Lung microvascular endothelial cell (primary cell): Measurements from ENCODE around the gene NUB1. TPM values are rescaled to one million over a fixed set of nuclear protein-coding genes. Genes with fewer than 3 reads are reported as not detected.

Experiments used
- DNase-seq, 2 donors: peaks; one replicate each; pipeline versions ENCODE4 v3.0.0 to v3.0.0-alpha.2; 2010; ENCODE audit warnings: low read depth in 2 of 2
- total RNA-seq: library from RNA; depleted of rRNA; stranded (reverse); fragments of >200 nt; gene quantifications from 2 replicates; pipeline ENCODE4 v1.2.1, GENCODE V29; 2014

NUB1 gene
- total RNA-seq, 1 donor from 2014 or later = 31.2 TPM

DNA sequence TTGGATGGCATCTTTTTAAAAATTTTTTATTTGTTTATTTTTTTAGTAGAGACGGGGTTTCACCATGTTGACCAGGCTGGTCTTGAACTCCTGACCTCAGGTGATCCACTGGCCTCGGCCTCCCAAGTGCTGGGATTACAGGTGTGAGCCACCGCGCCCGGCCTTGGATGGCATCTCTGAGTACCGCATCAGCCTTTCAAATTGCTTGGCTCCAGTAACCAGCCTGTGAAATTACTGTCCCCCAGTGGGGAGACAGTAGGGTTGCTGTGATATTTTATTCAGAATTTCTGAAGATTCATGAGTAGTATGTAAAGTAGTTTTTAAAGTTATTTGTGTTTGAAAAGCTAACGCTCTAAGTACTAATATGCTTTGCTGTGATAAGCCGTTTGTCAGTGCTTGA is 1.2 kb downstream of the NUB1 start:
- DNase-seq = no peak

DNA sequence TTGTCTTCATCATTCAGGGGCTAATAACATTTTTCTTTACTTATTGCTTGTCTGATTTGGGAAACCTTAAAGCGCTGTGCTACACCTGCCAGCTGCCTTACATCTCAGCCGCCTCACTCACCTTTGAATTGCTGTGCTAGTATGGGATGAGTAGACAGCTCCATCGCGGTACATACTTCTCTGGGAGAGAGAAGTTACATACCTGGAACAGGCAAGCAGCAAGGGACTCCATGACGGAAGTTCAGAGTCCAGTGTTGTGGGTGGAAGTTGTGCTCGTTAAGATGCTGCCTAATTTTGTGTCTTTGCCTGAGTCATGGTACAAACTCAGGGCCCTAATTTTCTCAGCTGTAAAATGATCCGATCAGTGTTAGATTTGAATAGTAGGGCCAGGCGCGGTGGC is 1.9 kb downstream of the NUB1 start:
- DNase-seq = no peak

DNA sequence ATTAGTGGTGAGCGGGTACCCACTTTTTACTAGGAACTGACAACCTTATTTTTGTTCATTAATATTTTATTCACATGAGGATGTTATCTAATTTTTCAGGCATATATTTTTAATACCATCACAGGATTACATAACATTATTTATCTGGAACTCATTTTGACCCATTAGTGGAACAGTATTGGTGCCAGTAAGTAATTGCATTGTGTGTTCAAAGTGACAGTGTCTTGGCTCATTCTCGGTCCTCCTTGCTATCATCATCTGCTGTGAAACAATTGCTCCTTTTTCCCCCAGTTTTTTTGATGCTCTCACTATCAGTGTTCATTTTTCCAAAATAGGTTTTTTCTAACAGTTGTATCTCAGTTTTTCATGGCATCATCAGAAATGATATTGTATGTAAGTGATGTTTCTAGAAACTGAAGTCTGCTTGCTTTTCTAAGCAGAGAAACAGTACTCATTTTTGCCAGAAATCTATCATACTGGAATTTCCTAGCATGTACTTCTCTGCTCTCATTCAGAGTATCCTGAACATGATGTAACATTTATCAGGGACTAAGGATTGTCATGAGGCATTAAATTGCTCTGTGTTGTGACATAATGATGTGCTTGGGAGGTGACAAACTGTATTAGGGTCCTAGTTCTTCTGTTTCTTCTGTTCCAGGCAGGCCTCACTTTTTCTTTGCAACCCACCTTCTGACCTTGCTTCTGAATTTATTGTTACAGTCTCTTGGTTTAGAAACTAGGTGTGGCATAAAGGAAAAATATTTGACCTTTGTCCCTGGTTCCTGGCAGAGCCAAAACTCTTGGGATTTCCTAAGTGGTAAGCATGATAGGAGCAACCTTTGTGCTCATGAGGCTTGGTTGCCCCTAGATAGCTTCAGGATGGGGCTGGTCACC is 4.2 kb downstream of the NUB1 start:
- no peak for DNase-seq

- peak in 1 of 2 donors; percentile 50 for DNase-seq
These were observed 4.8 kb downstream of the NUB1 start for GRCh38 chr7:151346470-151346769.

GRCh38 chr7:151347200-151347599 is 5.6 kb downstream of the NUB1 start:
- DNase-seq = no peak

DNA sequence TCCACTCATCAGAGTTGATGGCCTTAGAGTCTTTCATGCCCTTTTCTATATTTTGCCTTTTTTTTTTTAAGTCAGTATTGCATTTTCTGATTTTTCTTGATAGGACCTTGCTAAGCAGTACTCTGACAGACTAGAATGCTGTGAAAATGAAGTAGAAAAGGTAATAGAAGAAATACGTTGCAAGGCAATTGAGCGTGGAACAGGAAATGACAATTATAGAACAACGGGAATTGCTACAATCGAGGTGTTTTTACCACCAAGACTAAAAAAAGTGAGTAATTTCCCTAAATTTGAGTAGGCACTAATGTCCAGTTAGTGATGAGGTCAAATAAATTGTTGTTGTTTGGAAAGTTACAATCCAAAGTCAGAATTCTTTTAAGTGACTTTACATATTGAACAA is 7.4 kb downstream of the NUB1 start:
- no peak for DNase-seq

GRCh38 chr7:151349507-151349853 is 7.9 kb downstream of the NUB1 start:
- DNase-seq = no peak

GRCh38 chr7:151351027-151351426 is 9.4 kb downstream of the NUB1 start:
- no peak for DNase-seq

- DNase-seq = no peak
These were observed 10.4 kb downstream of the NUB1 start for GRCh38 chr7:151351967-151352366.

- DNase-seq = no peak
These were observed 10.9 kb downstream of the NUB1 start for GRCh38 chr7:151352512-151352911.

- no peak for DNase-seq
These were observed 19.8 kb downstream of the NUB1 start for GRCh38 chr7:151361193-151361959.

GRCh38 chr7:151363182-151363581 is 21.6 kb downstream of the NUB1 start:
- DNase-seq = no peak

DNA sequence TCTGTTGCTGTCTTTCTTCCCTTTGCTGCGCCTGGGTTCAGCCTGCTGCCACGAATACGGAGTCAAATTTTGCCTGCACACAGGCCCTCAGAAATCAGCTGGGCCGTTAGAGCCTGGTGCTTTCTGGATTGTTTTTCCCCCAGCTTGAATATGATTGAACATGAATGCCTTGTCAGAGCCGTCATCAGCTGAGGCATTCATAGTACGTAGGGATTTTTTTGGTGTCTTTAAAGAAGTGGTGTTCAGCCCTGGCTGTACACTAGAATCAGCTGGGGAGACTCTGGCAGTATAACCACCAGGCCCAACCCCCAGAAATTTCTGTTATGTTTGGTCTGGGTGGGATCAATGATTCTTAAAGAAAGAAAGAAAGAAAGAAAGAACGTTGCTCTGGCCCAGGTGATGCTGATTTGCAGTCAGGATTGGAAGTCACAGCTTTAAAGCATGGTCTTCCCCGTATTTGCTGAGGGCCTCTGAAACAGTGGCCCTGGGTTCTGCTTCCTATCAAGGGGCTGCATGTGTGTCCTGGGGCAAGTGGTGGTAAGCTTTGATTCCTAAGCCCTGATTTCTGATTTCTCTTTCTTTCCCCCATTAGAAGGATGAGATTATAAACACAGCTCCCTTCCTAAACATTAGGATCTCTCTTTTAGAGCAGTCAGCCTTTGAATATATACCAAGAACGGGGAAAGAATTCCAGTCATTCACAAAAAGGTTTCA is 24.7 kb downstream of the NUB1 start:
- no peak for DNase-seq

DNA sequence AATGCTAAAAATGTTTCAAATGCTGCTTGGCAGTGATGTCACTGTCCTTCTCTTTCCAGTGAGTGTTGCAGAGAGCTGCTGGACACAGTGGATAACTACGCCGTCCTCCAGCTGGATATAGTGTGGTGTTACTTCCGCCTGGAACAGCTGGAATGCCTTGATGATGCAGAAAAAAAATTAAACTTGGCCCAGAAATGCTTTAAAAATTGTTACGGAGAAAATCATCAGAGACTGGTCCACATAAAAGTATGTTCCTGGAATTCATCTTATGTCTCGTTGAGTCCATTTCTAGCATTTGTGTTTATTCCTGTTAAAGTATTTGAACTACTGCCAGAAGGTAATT is 25.2 kb downstream of the NUB1 start:
- DNase-seq = no peak

- DNase-seq = no peak
These were observed 25.7 kb downstream of the NUB1 start for GRCh38 chr7:151367284-151367683.

GRCh38 chr7:151368136-151368571 is 26.5 kb downstream of the NUB1 start:
- DNase-seq = peak; percentile 75 to 83

DNA sequence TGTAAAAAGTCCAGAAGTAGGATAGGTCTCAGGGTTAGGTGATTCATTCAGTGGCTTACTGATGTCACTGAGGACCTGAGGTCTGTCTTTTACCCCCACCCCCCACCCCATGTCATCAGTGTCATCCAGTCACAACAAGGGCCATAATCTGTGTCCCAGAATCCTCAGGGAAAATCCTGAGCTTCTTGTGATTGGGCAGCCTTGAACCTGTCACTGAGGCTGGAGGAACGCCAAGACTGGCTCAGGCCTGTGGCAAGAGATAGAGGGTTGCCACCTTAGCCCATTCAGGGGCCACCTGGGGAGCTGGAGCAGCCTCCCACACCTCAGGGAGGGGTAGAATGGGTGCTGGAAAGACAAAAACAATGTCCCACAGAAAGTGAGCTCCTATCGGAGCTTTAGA is 29.7 kb downstream of the NUB1 start:
- no peak for DNase-seq

DNA sequence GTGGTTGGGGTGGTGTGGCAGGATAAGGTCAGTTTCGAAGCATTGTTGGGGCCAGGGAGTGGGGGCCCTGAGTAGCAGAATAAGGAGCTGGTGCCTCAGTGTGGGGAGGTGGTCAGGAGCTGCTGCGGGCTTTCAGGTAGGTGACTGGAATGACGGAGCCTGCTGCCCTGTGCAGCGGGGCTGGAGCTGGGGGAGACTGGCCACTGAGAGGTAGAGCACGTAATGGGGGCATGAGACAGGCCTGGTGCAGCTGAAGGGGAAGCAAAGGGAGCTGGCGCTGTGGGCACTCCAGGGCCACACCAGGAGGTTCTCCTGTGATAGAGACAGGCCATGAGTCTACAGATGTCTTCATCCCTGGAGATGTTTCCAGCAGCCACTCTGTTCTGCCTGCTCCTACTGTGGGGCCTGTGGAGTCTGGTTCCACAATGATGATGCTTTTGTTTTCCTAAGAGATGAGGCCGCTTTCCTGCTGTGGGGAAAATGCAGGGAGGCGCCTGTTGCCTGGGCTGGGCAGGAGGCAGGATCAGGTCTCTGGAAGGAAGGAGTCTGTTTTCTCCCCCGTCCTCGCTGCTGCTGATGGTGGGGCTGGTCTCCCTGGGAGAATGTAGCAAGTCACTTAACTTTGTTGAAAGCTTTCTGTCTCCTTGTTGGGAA is 31.1 kb downstream of the NUB1 start:
- DNase-seq = no peak

DNA sequence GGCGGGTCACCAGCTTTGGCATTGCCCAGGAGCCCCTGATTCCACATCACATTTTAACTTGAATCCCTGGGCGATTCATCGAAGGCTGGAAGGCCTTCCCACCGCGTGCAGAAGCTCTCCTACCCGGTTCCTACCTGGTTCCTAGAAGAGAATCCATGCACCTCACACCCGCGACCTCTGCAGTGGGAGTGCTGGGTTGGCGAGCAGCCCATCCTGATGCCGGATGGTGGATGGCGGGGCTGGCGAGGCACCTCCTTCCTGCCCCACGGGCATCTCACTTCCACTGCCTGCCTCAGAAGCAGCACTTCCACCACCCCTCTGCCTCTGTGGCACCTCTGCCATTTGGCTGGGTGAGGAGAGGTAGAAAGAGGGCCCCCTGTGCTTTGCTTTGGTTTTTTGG is 32.0 kb downstream of the NUB1 start:
- DNase-seq = no peak

- DNase-seq = no peak
These were observed 32.5 kb downstream of the NUB1 start for GRCh38 chr7:151374139-151374538.

DNA sequence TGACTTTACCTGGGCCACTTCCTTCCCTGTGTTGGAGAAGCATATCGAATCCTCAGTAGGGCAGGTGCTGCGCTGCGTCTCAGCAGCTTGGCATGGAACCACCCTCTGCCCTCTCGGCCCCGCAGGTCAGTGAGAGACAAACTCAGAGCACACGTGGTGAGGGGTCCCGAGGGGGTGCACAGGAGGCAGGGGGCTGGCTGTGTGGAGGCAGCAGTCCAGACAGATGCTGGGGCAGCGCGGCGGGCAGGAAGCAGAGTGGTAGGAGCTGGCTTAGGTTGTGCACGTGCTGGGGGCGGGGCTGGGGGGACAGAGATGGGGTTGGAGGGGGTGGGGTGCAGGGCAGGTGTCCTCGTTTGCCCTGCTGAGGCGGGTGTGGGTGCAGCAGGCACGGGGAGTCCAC is 33.1 kb downstream of the NUB1 start:
- no peak for DNase-seq
